Activated CD4-positive, alpha-beta T cell treated with anti-CD3 and anti-CD28 coated beads, Interleukin-10, Interleukin-2, amounts not matched to agents 100 ng/mL and 50 ng/mL, durations not matched to agents 16 hours and 8 hours (primary cell): ENCODE data around the gene IPPK.

ENCODE experiments used
- DNase-seq: peaks from one replicate; pipeline ENCODE4 v3.0.0-alpha.2; 2020

Gene IPPK

GRCh38 chr9:92685022-92685421 is 15.1 kb upstream of the IPPK start:
- DNase-seq, result no peak

GRCh38 chr9:92682269-92682668 is 12.3 kb upstream of the IPPK start:
- DNase-seq, result no peak

- DNase-seq, result no peak
Measured at GRCh38 chr9:92680166-92681119, 10.5 kb upstream of the IPPK start.

GRCh38 chr9:92679413-92680165 is 9.7 kb upstream of the IPPK start:
- DNase-seq, result no peak

GRCh38 chr9:92671323-92671722 is 1.4 kb upstream of the IPPK start:
- DNase-seq, result no peak

GRCh38 chr9:92669527-92669889 is 423 bp downstream of the IPPK start:
- DNase-seq, result peak; percentile 22

GRCh38 chr9:92668746-92669526 is 995 bp downstream of the IPPK start:
- DNase-seq, result peak; percentile 53

GRCh38 chr9:92666912-92667532 is 2.9 kb downstream of the IPPK start:
- no peak for DNase-seq

GRCh38 chr9:92666236-92666635 is 3.7 kb downstream of the IPPK start:
- DNase-seq, result no peak

- no peak for DNase-seq
Measured at GRCh38 chr9:92665836-92666235, 4.1 kb downstream of the IPPK start.

GRCh38 chr9:92664394-92665152 is 5.4 kb downstream of the IPPK start:
- DNase-seq, result peak; percentile 56

GRCh38 chr9:92663951-92664350 is 6.0 kb downstream of the IPPK start:
- no peak for DNase-seq

- no peak for DNase-seq
Measured at GRCh38 chr9:92663126-92663525, 6.8 kb downstream of the IPPK start.

- DNase-seq, result no peak
Measured at GRCh38 chr9:92661743-92662142, 8.2 kb downstream of the IPPK start.

GRCh38 chr9:92661127-92661526 is 8.8 kb downstream of the IPPK start:
- DNase-seq, result no peak

GRCh38 chr9:92660266-92660665 is 9.7 kb downstream of the IPPK start:
- DNase-seq, result no peak

- DNase-seq, result no peak
Measured at GRCh38 chr9:92659601-92660000, 10.3 kb downstream of the IPPK start.

- DNase-seq, result no peak
Measured at GRCh38 chr9:92658611-92659010, 11.3 kb downstream of the IPPK start.

GRCh38 chr9:92658176-92658575 is 11.8 kb downstream of the IPPK start:
- DNase-seq, result no peak

GRCh38 chr9:92657296-92658094 is 12.4 kb downstream of the IPPK start:
- DNase-seq, result no peak

- no peak for DNase-seq
Measured at GRCh38 chr9:92656537-92656925, 13.4 kb downstream of the IPPK start.
